Endothelial cell of umbilical vein (primary cell): Measurements from ENCODE around the gene TTYH3.

Source experiments
- CTCF ChIP-seq, 2 donors: IDR thresholded peaks; 1 replicate in 1 of 2; 2 replicates in 1 of 2; pipeline ENCODE4 v1.5.1; 2011; ENCODE audit warnings: low read length in 2 of 2, mild to moderate bottlenecking in 2 of 2, moderate library complexity in 2 of 2, control low read depth in 1 of 2, inconsistent platforms in 1 of 2, low read depth in 1 of 2; ENCODE audit not compliant: insufficient read depth in 1 of 2; ENCODE audit errors: extremely low read depth in 1 of 2
- EZH2 ChIP-seq: IDR thresholded peaks from 2 replicates; pipeline ENCODE4 v1.6.1; 2012; ENCODE audit warnings: borderline replicate concordance, low read depth, mild to moderate bottlenecking, moderate library complexity, low read length, inconsistent platforms; ENCODE audit not compliant: severe bottlenecking
- FOS ChIP-seq: IDR thresholded peaks from 2 replicates; pipeline ENCODE4 v1.6.1; 2011; ENCODE audit warnings: mild to moderate bottlenecking, low read length, moderate library complexity, borderline replicate concordance; ENCODE audit not compliant: insufficient read depth
- GATA2 ChIP-seq: IDR thresholded peaks from 2 replicates; pipeline ENCODE4 v1.7.0; 2011; ENCODE audit warnings: low read depth, mild to moderate bottlenecking, moderate library complexity, mixed read lengths, low read length; ENCODE audit not compliant: insufficient read length, insufficient read depth
- JUN ChIP-seq: IDR thresholded peaks from 2 replicates; pipeline ENCODE4 v1.6.1; 2011; ENCODE audit warnings: borderline replicate concordance, low read depth; ENCODE audit not compliant: insufficient read length, insufficient read depth
- MAX ChIP-seq: IDR thresholded peaks from 2 replicates; pipeline ENCODE4 v1.6.1; 2011; ENCODE audit not compliant: insufficient read depth, insufficient read length
- MYC ChIP-seq: IDR thresholded peaks from one replicate; pipeline ENCODE4 v1.6.1; 2011; ENCODE audit warnings: mild to moderate bottlenecking, low read depth, low read length
- POLR2A ChIP-seq: IDR thresholded peaks from 2 replicates; pipeline ENCODE4 v1.6.1; 2012; ENCODE audit warnings: low read depth, mild to moderate bottlenecking, control low read depth, low read length
- POLR2AphosphoS5 ChIP-seq: IDR thresholded peaks from 2 replicates; pipeline ENCODE4 v1.6.1; 2012; ENCODE audit warnings: low read depth, mild to moderate bottlenecking, control low read depth, low read length, moderate library complexity; ENCODE audit not compliant: insufficient read depth

GRCh38 chr7:2649139-2649838, 17.5 kb downstream of the TTYH3 start:
- TF ChIP-seq GATA2 (no peak), CTCF (IDR thresholded peaks at IDR 0.05; ENCODE audit: extremely low read depth in 1 of 2, insufficient read depth in 1 of 2, low read depth in 1 of 2, low read length in 2 of 2) (no peak), MAX (no peak), POLR2AphosphoS5 (no peak), POLR2A (no peak), EZH2 (no peak), FOS (no peak), JUN (no peak), MYC (no peak)
